ENCODE results near the gene CSNK2A1.
A peak's percentile ranks its signal among the peaks of the same experiment; 100 is the strongest.

CSNK2A1 gene

DNA sequence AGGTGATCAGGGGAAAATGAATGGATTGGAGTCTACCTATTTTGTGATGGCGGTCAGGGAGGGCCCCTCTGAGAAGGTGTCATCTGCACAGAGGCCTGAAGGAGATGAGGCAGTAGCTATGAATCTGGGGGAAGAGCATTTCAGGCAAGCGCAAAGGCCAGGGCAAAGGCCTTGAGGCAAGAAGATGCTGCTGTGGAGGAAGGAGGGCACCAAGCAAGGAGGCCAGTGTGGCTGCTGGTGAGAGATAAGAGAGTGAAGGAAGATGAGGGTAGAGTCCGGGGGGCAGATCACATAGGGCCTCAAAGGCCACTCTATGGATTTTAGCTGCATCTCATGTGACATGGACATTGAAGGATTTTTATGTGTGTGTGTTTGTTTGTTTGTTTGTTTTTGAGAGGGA is 20.6 kb upstream of the CSNK2A1 start:
- no peak for DNase-seq (ENCODE audit: low read depth in 3 of 3)

DNA sequence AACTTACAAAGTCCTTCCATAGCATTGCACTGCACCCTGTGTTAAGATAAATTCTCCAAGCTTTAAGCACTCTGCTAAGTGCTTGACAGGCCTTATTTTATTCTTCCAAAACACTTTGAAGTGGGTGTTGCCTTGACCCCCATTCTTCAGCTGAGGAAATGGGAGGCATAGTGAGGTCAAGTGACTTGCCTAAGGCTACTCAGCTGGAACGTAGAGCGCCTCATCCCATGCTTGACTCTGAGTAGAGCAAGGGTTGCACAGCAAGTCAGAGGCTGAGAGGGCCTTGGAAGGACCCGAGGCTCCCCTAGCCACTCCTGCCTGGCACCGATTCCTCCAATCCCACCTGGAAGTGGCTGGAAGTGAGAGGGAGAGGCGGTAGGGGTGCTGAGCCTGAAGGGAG is 19.6 kb upstream of the CSNK2A1 start:
- DNase-seq (ENCODE audit: low read depth in 3 of 3), result no peak

DNA sequence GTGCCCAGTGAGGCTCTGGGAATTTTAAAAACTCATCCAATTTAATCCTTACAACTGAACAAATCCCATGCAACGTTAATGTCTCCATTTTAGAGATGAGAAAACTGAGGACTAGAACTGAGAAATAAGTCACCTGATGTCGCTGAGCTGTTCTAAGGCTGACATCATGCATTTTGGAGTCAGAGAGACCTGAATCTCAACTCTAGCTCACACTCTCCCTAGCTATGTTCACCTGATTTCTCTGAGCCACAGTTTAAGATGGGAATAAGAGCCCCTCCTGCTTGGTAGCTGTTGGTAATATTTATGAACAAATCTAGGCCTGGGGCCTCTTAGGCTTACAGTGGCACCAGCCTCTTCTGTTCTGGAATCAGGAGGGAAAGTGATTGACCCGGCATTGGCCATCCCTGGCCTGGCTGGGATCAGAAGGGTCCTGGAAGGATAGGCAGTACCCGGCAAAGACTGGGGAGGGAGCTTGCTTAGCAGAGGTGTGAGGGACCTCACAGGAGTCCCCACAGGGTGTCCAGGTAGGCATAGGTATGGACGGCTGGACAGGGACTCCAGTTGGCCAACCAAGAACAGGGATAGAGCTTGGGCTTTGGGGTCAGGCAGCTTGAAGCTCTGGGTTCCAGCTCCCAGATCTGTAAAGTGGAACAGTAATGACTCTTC is 18.8 kb upstream of the CSNK2A1 start:
- no peak for DNase-seq (ENCODE audit: low read depth in 3 of 3)

DNA sequence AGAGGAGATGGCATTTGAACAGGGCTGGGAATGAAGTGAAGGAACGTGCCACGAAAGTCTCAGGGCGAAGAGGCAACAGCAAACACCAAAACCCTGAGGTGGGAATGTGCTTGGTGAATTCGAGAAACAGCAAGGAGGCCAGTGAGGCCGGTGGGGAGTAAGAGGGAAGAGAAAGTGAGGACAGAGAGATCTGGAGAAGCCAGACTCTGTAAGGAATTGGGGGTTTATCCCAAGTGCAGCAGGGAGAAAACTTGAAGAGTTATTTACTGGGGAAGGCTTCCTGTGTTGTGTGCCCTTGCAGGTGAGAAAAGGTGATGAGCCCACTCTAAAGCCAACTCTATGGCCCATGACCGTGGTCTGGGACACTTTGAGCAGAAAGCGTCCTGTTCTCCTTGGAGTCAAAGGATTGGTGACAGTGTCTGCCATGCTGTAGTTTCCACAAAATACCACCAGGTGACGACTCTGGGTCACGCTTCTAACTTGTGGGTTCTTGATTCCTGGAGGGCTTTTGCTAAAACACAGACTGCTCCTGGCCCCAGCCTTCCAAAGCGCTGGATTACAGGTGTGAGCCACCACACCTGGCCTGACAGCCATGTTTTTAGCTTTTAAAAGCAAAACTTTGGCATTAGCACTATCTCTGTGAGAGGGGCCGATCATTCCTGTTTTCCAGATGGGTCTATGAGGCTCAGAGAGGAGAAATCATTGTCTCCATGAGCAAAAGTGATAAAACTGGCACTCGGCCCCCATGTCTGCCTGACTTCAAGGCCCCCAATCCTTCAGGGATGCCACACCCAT is 18.0 kb upstream of the CSNK2A1 start:
- peak; percentile 11 to 52 (median 19) for DNase-seq (ENCODE audit: low read depth in 3 of 3)

DNA sequence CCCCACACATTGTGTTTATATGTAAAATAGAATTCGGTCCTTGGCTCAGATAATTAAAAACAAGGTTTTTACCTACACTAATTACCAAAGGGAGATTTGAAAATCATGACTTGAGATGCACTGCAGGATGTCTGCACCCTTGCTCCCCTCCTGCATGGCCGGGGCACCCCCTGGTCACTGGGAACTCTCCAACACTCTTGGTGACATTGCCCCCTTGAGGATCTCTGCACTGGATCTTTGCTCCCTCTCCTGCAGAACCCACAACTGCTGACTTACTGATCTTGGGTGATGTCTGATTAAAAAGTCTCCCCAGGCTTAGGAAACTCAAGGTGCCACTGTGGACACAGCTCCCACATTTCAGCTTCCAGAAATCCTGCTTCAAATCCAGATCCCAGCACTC is 17.1 kb upstream of the CSNK2A1 start:
- DNase-seq (ENCODE audit: low read depth in 3 of 3), result no peak

DNA sequence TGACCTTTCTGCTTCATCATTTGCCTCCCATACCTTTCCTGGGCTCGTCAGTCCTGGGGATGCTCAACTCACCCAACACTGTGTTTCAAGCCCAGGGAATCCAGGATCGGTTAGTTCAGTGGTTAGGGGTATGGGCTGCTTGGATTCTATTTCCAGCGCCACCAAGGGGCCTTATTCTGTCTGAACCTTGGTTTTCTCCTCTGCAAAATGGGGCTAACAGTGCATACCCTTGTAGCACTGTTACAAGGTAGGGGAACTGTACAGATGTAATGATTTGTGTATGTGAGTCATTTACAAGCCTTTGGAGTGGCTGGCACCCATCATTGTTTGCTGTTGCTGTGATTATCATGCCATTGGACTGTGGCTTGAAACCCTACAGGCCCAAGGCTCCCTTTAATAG is 14.5 kb upstream of the CSNK2A1 start:
- no peak for DNase-seq (ENCODE audit: low read depth in 3 of 3)

DNA sequence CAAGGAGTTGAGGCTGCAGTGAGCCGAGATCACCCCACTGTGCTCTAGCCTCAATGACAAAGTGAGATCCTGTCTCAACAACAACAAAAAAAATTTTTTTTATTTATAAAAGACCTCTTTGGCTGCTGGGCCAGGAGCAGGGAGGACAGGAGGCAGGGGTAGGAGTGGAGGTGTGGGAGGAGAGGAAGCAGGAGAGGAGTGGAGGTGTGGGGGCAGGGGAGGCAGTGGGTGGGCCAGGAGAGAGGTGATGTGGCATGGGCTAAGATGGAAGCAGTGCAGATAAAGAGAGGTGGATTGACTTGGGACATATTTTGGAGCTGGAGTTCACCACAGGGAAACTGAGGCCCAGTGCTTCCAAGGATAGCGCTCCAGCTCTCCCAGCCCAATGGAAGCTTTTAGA is 13.4 kb upstream of the CSNK2A1 start:
- DNase-seq (ENCODE audit: low read depth in 3 of 3), result no peak

DNA sequence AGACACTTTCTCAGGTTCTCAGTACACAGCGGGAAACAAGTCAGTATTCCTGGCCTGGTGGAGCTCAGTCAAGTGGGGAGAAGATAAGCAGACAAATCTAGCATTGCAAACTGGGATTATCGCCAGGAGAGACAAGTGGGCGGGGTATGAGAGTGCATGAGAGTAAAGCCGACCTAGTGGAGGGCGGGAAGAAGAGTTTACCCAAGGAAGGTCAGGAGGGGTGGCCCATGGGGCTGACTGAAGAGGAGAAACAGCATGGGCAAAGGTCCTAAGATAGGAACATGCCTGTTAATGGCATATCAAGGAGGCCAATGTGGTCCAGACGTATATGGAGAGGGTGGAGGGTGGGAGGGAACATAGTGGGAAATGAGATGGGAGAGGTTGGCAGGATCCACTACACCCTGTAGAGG is 12.4 kb upstream of the CSNK2A1 start:
- DNase-seq (ENCODE audit: low read depth in 3 of 3), result no peak

DNA sequence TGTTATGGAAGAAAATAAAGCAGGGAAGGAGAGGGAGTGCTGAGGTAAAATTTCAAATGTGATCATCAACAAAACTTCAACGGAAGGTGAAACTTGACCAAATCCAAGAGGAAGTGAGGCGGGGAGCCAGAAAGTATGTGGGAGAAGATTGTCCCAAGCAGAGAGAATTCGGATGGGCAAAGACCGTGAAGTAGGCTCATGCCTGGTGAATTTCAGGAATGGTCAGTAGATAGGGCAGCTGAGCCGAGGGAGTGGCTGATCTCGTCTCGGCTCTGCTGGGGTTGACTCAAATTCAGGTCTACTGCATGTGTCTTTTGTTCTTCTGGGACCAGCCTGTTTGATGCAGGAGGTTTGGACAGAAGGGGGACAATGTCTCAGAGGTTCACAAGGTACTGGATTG is 7.0 kb upstream of the CSNK2A1 start:
- no peak for DNase-seq (ENCODE audit: low read depth in 3 of 3)

DNA sequence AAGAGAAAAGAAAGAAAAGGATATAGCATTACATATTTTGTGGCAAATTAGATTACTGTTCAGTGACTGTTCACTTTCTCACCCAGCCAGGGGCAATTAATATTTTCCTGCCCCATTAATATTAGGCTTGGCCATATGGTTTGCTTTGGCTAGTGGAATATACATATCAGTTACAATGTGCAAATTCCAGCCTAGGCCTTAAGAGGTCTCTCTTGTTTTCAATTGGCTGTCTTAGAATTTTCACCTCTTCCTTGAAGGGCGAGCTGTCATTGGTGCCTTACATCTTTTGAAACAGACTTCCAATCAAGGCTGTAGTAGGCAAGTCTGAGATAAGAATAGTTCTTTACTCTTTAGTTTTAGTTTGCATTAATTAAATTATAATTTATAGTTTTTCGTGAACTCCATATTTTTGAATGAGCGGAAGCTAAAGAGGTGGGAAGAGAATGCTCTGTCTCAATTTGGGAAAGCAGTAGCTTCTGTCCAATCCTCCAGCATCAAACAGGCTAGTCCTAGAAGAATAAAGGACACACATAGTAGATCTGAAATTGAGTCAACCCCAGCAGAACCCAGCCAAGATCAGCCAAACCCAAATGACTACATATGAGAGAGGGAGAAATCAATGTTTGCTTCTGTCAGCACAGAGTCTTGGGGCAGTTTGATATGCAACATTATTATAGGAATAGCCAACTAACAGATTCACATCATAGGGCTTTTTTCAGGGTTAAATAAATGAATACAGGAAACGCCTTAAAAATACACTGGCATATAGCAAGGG is 6.3 kb upstream of the CSNK2A1 start:
- no peak for DNase-seq (ENCODE audit: low read depth in 3 of 3)

DNA sequence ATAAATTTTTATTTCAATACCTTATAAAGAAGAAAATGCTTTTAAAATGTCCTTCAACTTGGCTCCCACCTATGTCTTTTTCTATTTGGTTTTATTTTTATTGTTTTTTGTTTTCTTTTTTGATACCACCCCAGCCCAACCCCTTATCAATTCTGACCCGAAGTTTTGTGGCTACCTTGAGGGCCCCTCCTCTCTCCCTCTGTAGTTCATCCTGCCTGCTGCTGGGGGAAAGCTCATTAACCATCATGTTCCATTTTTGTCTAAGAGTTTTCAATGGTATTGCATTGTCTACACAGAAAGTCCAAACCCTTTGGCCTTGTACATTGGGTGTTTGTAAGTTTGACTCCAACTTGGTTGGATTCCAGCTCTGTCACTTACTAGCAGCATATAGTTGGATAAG is 5.3 kb upstream of the CSNK2A1 start:
- DNase-seq (ENCODE audit: low read depth in 3 of 3), result no peak

DNA sequence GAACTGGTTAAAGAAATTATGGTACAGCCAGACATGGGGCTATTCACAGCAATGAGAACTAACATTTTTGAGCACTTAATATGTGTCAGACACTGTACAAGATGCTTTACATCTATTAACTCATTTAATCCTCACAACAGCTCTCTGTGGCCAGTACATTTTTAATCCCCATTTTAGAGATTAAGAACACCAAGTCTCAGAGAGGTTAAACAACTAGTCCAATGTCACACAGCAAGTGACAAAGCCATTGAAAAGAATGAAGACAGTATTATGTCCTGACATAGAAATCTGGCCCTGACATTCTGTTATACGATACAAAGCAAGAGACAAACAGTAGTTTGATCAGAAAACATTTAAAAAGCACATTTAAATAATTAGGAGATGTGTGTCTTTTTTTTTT is 3.8 kb upstream of the CSNK2A1 start:
- no peak for DNase-seq (ENCODE audit: low read depth in 3 of 3)

DNA sequence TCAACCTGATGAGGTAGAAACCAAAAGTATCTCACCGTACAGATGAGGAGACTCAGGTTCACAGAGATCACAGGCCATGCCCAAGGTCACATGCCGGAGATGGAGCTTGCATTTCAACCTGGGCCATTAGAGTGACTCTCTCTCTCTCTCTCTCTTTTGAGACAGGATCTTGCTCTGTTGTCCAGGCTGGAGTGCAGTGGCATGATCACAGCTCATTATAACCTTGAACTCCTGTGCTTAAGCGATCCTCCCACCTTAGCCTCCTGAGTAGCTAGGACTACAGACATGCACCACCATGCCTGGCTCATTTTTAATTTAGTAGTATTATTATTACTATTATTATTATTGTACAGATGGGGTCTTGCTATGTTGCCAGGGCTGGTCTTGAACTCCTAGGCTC is 2.8 kb upstream of the CSNK2A1 start:
- DNase-seq (ENCODE audit: low read depth in 3 of 3), result no peak

DNA sequence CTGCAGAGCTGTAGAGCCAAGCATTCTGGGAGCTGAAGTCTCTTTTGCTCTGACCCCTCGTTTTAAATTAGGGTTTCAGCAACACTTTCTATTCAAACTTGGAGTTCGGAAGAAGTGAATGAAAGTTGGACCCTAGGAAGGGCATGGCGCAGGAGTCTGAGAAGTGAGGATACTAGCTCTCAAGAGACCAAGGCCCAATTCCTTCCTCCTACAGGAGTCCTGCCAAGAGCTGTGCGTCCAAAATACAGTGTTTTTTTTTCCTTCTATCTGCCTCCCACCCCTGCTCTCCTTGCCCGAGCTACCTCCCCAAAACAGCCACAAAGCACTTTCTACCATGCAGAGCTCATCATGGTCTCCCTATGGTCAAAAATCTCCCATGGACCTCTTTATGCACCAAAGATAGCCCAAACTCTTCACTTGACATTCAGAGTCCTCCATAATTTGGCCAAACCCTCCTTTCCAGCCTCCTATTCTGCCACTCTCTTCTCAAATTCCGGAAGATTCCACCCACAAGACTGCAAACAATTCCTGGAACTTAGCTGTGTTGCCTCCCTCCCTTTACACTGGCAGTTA is 649 bp upstream of the CSNK2A1 start:
- no peak for DNase-seq (ENCODE audit: low read depth in 3 of 3)

DNA sequence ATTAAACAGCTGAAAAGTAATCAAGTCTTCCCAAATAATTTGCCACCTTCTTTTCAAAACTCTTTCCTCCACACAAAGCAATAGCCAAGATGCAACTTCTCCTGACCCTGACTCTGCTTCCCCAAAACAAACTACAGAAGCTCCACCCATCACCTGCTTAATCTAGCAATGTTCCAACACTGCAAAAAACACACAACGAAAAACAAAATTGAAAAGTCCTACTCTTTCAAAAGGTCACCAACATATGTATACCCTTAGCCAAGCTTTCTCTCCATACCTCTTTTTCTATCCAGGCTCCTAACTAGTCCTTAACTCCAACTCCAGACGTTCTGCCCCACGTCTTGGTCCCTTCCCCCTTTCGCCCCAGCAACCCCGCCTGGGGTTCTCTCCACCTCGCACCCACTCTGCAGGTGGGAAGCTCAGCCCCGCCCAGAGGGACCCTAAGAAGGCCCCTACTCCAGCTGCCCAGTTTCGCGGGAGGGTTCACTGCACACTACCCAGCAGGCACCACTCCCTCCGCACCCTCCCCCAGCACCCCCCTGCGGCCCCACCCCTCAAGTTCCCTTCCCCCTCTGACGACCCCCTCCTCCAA is 717 bp downstream of the CSNK2A1 start:
- peak in 2 of 3 experiments; percentile 6 to 22 for DNase-seq (ENCODE audit: low read depth in 3 of 3)

DNA sequence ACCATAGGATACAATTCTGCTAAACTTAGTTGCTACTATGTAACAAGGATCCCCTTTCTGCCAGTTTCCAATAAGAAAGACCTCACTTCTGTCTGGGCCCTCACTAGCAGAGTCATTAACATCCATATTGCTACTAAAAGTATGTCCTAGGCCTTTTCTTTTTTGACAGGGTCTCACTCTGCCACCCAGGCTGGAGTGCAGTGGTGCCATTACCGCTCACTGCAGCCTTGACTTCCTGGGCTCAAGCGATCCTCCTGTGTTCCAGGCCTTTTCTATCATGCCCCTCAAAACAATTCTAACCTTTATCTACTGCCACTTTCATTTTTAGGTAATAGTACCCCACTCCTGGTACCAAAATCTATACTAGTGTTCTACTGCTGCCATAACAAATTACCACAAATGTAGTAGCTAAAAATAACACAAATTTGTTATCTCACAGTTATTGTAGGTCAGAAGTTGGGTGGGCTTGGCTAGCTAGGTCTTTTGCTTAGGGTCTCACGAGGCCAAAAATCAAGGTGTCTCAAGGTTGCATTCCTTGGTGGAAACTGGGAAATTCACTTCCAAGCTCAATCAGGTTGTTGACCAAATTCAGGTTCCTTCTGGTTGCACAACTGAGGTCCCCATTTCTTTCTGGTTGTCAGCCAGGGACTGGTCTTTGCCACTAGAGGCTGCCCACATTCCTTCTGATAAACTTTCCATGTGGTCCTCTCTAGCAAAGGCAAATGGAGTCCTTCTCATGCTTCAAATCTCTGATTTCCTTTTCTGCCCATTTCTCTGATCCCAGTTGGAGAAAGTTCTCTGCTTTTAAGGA is 3.0 kb downstream of the CSNK2A1 start:
- DNase-seq (ENCODE audit: low read depth in 3 of 3), result no peak

DNA sequence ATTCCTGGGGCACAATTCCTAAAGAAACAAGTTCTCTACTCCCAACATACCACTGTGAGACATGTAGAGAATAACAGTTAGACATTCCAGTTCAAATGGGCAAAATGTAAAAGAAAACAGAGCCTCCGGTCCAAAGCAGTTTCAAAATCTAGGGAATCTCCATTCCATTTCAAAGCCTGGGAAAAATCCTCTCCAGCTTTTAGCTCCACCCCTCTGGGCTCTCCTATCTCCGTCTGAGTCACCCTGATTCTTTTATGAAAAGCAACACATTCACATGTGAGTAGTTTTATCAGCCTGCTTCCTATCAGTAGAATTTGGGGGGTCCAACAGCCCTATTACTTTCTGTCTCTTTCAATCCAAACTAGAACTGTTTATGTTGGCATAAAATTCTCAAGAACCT is 3.7 kb downstream of the CSNK2A1 start:
- no peak for DNase-seq (ENCODE audit: low read depth in 3 of 3)

DNA sequence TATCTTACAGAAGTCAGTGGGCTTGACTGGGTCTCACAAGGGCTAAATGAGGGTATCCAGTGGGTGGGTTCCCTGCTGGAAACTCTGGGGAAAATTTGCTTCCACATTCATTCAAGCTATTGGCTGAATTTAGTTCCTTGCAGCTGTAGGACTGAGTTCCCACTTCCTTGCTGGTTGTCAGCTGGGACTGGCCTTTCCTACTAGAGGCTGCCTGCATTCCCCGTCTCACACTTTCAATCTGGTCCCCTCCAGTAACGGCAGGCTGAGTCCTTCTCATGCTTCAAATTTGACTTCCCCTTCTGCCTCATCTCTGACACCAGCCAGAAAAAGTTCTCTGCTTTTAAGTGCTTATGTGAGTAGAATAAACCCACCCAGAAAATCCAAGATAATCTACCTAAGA is 4.4 kb downstream of the CSNK2A1 start:
- DNase-seq (ENCODE audit: low read depth in 3 of 3), result no peak

DNA sequence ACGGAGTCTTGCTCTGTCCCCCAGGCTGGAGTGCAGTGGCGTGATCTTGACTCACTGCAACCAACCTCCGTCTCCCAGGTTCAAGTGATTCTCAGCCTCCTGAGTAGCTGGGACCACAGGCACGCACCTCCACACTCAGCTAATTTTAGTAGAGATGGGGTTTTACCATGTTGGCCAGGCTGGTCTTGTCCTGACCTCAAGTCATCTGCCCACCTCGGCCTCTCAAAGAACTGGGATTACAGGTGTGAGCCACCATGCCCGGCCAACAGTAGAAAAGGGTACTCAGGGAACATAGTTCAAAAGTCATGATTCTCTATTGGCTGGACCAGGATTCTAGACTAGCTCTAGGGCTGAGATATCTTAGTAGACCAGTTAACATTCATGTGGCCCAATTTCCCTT is 5.6 kb downstream of the CSNK2A1 start:
- DNase-seq (ENCODE audit: low read depth in 3 of 3), result no peak

DNA sequence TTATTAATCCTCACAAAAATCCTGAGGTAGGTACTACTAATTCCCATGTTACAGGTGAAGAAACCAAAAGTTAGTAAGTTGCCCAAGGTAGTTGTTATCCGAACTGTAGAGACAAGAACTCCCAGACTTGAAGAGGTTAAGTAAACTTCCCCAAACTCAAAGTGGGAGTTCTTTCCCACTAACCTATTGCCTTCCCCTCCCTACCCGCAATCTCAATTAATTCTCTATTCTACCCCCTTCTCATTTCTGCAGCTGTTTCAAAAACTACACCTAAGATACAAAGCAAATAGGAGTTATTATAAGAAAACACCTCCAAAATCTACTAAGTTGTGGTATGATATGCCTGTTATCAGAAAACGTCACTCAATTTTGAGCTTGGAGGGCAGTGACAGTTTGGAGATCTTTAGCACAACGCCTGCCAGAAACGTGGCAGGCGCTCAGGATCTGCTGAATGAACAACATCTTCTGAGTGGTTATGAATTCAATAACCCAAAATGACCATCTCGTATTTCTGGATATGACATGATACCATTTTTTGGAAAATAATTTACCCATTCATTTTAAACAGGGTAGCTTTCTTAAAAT is 7.1 kb downstream of the CSNK2A1 start:
- no peak for DNase-seq (ENCODE audit: low read depth in 3 of 3)

DNA sequence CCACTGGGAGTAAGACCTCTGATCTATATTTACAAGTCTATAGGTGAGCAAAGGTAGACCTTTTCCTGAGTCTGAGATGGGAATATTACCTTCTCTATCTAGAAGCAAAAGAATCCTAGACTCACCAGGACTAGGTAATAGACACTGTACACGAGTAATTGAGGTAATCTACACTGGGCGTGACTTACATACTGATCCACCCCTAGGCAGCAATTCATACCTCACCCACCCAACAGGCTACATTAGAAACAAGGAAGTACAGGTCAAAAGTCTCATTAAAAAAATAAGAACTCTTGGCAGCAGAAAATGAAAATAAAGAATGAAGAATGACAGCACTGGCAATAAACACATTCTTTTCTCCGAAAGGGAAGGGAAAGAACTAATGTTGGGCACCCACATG is 7.6 kb downstream of the CSNK2A1 start:
- no peak for DNase-seq (ENCODE audit: low read depth in 3 of 3)
